Upper lobe of left lung (tissue), 6 donors: ENCODE measurements around the gene MGMT. TPM values are rescaled to one million over a fixed set of nuclear protein-coding genes. Genes with fewer than 3 reads are reported as not detected.

Source experiments
- ATAC-seq, 2 donors: fragments of 200-7000 bp; cut with Tn5 transposase; one replicate each; pipeline ENCODE4 v1.9.1; 2022; ENCODE audit warnings: mild to moderate bottlenecking in 2 of 2, moderate library complexity in 2 of 2; ENCODE audit not compliant: low FRiP score in 2 of 2
- DNase-seq, 2 donors: peaks; one replicate each; pipeline ENCODE4 v3.0.0-alpha.2; 2019 to 2020
- H3K27ac ChIP-seq, 4 donors: fragments of 200-600 bp; sonication (generic); one replicate each; pipeline ENCODE4 v1.5.1; 2016 to 2019
- H3K27me3 ChIP-seq, 4 donors: fragments of 200-600 bp; sonication (generic); one replicate each; pipeline ENCODE4 v1.5.1; 2017 to 2019
- H3K36me3 ChIP-seq, 4 donors: fragments of 200-600 bp; sonication (generic); one replicate each; pipeline ENCODE4 v1.5.1; 2016 to 2019
- H3K4me1 ChIP-seq, 4 donors: fragments of 200-600 bp; sonication (generic); one replicate each; pipeline ENCODE4 v1.5.1; 2018 to 2019
- H3K4me3 ChIP-seq, 4 donors: fragments of 200-600 bp; sonication (generic); one replicate each; pipeline ENCODE4 v1.5.1; 2017 to 2019; ENCODE audit warnings: mild to moderate bottlenecking in 2 of 4, moderate library complexity in 1 of 4
- H3K9me3 ChIP-seq, 4 donors: fragments of 200-600 bp; sonication (generic); one replicate each; pipeline ENCODE4 v1.5.1; 2018 to 2019
- CTCF ChIP-seq, 6 experiments: fragments of 450-650 bp in 4 of 6; fragments of 200-600 bp in 2 of 6; sonication (generic) in 2 of 6; IDR thresholded peaks; one replicate each; pipeline ENCODE4 v1.5.1; 2016 to 2019; ENCODE audit warnings: antibody characterized with exemption in 6 of 6
- EP300 ChIP-seq, 4 donors: sonication (generic); formaldehyde crosslinking; IDR thresholded peaks; one replicate each; pipeline ENCODE4 v1.5.1; 2017; ENCODE audit warnings: antibody characterized with exemption in 4 of 4, control low read depth in 2 of 4
- POLR2A ChIP-seq, 4 donors: fragments of 450-650 bp; IDR thresholded peaks; one replicate each; pipeline ENCODE4 v1.5.1; 2016 to 2017; ENCODE audit warnings: antibody characterized with exemption in 4 of 4, mild to moderate bottlenecking in 2 of 4
- POLR2AphosphoS5 ChIP-seq, 2 donors: sonication (generic); formaldehyde crosslinking; IDR thresholded peaks; one replicate each; pipeline ENCODE4 v1.5.1; 2017; ENCODE audit warnings: antibody characterized with exemption in 2 of 2
- WGBS, 2 donors: methylation state at CpG; one replicate each; pipeline ENCODE4 v1.1.5; 2017 to 2018; 5-methylcytosine and 5-hydroxymethylcytosine counted together
- total RNA-seq, 6 donors: library from RNA; depleted of rRNA in 4 of 6; stranded (reverse); fragments of >200 nt in 4 of 6; gene quantifications; one replicate each; pipeline versions ENCODE4 v1.1.0 to v1.2.1, GENCODE V29; 2016 to 2021
- donor health status: DM: no; HTN: no; CAD: no; lungs with moderate emphysema.
- donor health status: DM: no; HTN: yes; CAD: no; lungs with severe emphysema.

The MGMT gene
- total RNA-seq, 6 donors from 2014 or later, result 20.9 to 44.0 (median 29.6) TPM

GRCh38 chr10:129521161-129522025 is 54.4 kb downstream of the MGMT start:
- H3K27me3 ChIP-seq, result no peaks in the 10 kb centered on the region
- TF ChIP-seq POLR2AphosphoS5 (IDR thresholded peaks at IDR 0.05) (no peak), CTCF (IDR thresholded peaks at IDR 0.05) (no peak), POLR2A (IDR thresholded peaks at IDR 0.05) (no peak), EP300 (IDR thresholded peaks at IDR 0.05) (no peak)
- no peak overlapping the region for H3K27ac ChIP-seq
- H3K9me3 ChIP-seq, result no peaks in the 10 kb centered on the region
- 94 to 99% methylated on average over 9 to 21 of the region's 22 CpGs for WGBS, 2 donors
- no peaks in the 10 kb centered on the region for H3K4me1 ChIP-seq
- DNase-seq (no peak), ATAC-seq (no peak)
- no peak overlapping the region for H3K4me3 ChIP-seq
- no peaks in the 10 kb centered on the region for H3K36me3 ChIP-seq

GRCh38 chr10:129522041-129522585 is 55.1 kb downstream of the MGMT start:
- ATAC-seq (no peak), DNase-seq (no peak)
- H3K27me3 ChIP-seq, result no peaks in the 10 kb centered on the region
- TF ChIP-seq POLR2A (IDR thresholded peaks at IDR 0.05), result no peak
- TF ChIP-seq POLR2AphosphoS5 (IDR thresholded peaks at IDR 0.05), result no peak
- TF ChIP-seq EP300 (IDR thresholded peaks at IDR 0.05), result no peak
- TF ChIP-seq CTCF (IDR thresholded peaks at IDR 0.05), result no peak
- WGBS, 2 donors, result 92 to 93% methylated on average over 7 of the region's 7 CpGs
- no peaks in the 10 kb centered on the region for H3K4me1 ChIP-seq
- no peak overlapping the region for H3K4me3 ChIP-seq
- H3K36me3 ChIP-seq, result peaks cover 0 to 2% (median 0%) of the 10 kb centered on the region in 4 donors
- H3K9me3 ChIP-seq, result no peaks in the 10 kb centered on the region
- H3K27ac ChIP-seq, result no peak overlapping the region

- peak in 1 of 2 donors; percentile 74 for DNase-seq
- WGBS, 2 donors, result 92 to 93% methylated on average over 24 to 27 of the region's 27 CpGs
- TF ChIP-seq CTCF (IDR thresholded peaks at IDR 0.05) (no peak), POLR2AphosphoS5 (IDR thresholded peaks at IDR 0.05) (no peak), EP300 (IDR thresholded peaks at IDR 0.05) (no peak), POLR2A (IDR thresholded peaks at IDR 0.05) (no peak)
Observed at GRCh38 chr10:129523031-129523722, 56.1 kb downstream of the MGMT start.

GRCh38 chr10:129523723-129524316 is 56.8 kb downstream of the MGMT start:
- TF ChIP-seq CTCF (IDR thresholded peaks at IDR 0.05), result no peak
- 84 to 88% methylated on average over 9 to 11 of the region's 11 CpGs for WGBS, 2 donors
- H3K27ac ChIP-seq, result no peak overlapping the region
- no peaks in the 10 kb centered on the region for H3K27me3 ChIP-seq
- H3K9me3 ChIP-seq, result no peaks in the 10 kb centered on the region
- no peak for ATAC-seq
- no peak for DNase-seq
- H3K4me1 ChIP-seq, result no peaks in the 10 kb centered on the region
- H3K36me3 ChIP-seq, result peaks cover 0 to 2% (median 0%) of the 10 kb centered on the region in 4 donors
- H3K4me3 ChIP-seq, result no peak overlapping the region

More at GRCh38 chr10:129523031-129523722, 56.1 kb downstream of the MGMT start:
- no peak for ATAC-seq
- H3K9me3 ChIP-seq, result no peaks in the 10 kb centered on the region
- H3K36me3 ChIP-seq, result peaks cover 0 to 2% (median 0%) of the 10 kb centered on the region in 4 donors
- H3K27ac ChIP-seq, result no peak overlapping the region
- no peaks in the 10 kb centered on the region for H3K4me1 ChIP-seq
- H3K27me3 ChIP-seq, result no peaks in the 10 kb centered on the region
- no peak overlapping the region for H3K4me3 ChIP-seq
